ENCODE results near the gene IDNK.

Gene IDNK

GRCh38 chr9:83629433-83630104 is 6.6 kb downstream of the IDNK start:
- no peak for DNase-seq
- in situ Hi-C loops (cut with HindIII; ENCODE audit: low pct_ligation_motif_present, low pct_unique_long_range_greater_than_20kb, low sequenced_read_pairs): no loop called here

DNA sequence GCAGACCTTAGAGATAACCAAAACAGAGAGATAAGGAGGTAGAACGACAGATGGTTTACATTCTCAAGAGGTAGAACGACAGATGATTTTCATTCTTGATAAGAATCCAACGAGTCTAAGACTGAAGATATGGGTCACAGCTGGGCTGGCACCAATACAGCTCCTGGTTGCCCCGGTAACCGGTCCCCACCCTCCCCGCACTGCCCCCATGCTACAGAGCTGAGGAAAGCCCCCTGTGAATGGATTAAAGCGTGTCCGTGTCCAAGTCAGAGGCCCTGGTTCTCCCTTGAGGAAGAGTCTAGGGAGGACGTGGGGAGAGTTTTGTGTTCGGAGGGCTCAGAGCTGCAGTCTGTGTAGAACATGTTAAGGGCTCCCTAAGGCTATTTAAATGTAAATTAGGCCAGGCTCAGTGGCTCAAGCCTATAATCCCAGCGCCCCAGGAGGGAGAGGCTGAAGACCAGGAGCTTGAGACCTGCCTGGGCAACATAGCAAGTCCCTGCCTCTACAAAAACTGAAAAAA is 8.1 kb downstream of the IDNK start:
- no peak for DNase-seq
- in situ Hi-C loops (cut with HindIII; ENCODE audit: low pct_ligation_motif_present, low pct_unique_long_range_greater_than_20kb, low sequenced_read_pairs): no loop called here

GRCh38 chr9:83633255-83633654 is 10.3 kb downstream of the IDNK start:
- DNase-seq: no peak
- in situ Hi-C loops (cut with HindIII; ENCODE audit: low pct_ligation_motif_present, low pct_unique_long_range_greater_than_20kb, low sequenced_read_pairs): no loop called here

GRCh38 chr9:83633676-83634075 is 10.7 kb downstream of the IDNK start:
- peak; percentile 38 for DNase-seq
- in situ Hi-C loops (cut with HindIII; ENCODE audit: low pct_ligation_motif_present, low pct_unique_long_range_greater_than_20kb, low sequenced_read_pairs): no loop called here

DNA sequence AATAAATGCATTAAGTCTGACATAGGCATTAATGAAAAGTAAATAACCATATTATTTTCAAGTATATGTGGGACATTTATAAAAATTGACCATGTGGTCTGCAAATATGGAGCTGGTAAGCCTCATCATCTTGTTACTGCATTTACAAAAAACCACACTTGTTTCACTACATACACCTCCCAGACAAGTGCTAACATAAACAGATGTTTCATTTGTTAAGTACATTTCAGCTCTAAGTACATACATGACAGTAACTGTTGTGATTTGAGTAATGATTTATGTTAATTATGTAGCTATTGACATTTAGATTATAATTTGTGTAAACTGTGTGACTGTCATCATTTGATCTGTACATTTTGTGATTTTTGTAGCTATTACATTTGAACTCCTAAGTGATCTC is 13.9 kb downstream of the IDNK start:
- DNase-seq: no peak
- in situ Hi-C loops (cut with HindIII; ENCODE audit: low pct_ligation_motif_present, low pct_unique_long_range_greater_than_20kb, low sequenced_read_pairs): no loop called here

DNA sequence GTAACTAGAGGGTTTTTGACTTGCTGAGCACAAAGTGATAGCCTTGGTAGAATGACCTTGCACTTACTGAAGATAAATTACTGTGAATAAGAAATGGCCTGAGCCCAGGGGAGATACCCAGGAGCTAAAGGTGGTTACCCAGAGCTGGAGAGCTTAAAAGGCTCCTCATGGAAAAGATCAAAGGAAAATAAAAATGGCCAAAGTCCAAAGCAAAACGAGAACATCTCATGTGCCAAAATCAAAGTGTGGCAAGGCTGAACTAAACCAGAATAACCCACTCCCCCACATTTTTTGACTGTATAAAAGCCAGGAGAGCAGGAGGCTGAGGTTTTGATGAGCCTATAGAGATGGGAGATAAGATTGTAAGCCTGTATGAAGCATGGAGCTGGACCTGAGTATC is 14.4 kb downstream of the IDNK start:
- in situ Hi-C loops (cut with HindIII; ENCODE audit: low pct_ligation_motif_present, low pct_unique_long_range_greater_than_20kb, low sequenced_read_pairs): no loop called here

DNA sequence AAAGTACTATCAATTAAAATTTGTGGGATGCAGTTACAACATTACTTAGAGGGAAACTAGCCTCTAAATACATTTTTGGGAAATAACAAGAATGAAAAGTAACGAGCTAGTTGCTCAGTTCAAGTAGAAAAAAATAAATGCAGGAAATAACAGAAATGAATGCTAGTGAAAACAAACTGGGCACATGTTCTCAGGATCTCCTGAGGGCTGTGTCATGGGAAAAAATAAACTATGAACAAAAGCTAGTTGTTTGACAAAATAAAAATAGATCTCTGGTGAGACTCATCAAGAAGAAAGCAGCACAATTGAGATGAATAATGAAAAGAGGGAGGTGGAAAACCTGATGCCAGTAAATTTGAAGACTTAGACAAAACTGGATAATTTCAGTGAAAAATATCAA is 16.3 kb downstream of the IDNK start:
- in situ Hi-C loops (cut with HindIII; ENCODE audit: low pct_ligation_motif_present, low pct_unique_long_range_greater_than_20kb, low sequenced_read_pairs): no loop called here
- DNase-seq: no peak

More for the DNA sequence above, 14.4 kb downstream of the IDNK start:
- DNase-seq: no peak

- DNase-seq: no peak
- in situ Hi-C loops (cut with HindIII; ENCODE audit: low pct_ligation_motif_present, low pct_unique_long_range_greater_than_20kb, low sequenced_read_pairs): no loop called here
These were observed 19.9 kb downstream of the IDNK start for GRCh38 chr9:83642793-83643192.

GRCh38 chr9:83646500-83647239 is 23.7 kb downstream of the IDNK start:
- in situ Hi-C loops (cut with HindIII; ENCODE audit: low pct_ligation_motif_present, low pct_unique_long_range_greater_than_20kb, low sequenced_read_pairs): no loop called here
- DNase-seq: no peak

DNA sequence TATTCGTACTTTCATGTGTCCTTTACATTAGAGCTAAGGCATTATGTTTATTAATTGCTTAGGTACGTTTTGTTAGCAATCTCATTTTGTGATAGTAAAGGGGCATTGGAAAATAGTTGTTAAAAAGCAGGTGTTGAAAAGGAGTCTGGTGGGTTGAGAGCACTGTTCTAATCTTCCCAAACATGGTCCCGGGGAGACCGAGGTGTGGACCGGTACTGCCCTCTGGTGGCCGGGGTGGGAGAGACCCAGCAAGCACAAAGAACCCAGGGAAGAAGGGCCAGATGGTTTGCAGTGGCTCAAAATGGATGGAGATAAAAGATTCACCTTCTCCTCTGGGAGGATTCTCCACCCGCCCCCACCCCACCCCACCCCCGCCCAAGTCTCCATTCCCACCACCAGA is 26.1 kb downstream of the IDNK start:
- DNase-seq: peak; percentile 53
- in situ Hi-C loops (cut with HindIII; ENCODE audit: low pct_ligation_motif_present, low pct_unique_long_range_greater_than_20kb, low sequenced_read_pairs): no loop called here

DNA sequence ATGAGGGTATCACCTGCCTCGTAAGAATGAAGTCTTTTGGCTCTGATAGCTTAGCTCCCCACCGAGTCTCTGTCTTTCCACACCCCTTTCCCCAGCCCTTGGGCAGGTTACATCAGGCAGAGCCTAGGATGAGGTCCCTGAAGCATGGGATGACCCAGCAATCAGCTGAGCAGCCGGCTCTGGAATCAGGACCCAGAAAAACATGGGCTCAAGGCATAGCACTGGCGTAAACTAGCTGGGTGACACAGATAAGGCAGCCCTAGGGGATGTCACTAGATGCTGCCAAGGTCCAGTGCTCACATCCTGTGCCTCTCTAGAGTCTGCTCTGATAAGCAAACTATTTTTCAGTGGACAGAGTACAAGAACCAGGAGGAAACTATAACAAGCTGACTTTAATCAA is 26.6 kb downstream of the IDNK start:
- in situ Hi-C loops (cut with HindIII; ENCODE audit: low pct_ligation_motif_present, low pct_unique_long_range_greater_than_20kb, low sequenced_read_pairs): no loop called here
- DNase-seq: no peak

DNA sequence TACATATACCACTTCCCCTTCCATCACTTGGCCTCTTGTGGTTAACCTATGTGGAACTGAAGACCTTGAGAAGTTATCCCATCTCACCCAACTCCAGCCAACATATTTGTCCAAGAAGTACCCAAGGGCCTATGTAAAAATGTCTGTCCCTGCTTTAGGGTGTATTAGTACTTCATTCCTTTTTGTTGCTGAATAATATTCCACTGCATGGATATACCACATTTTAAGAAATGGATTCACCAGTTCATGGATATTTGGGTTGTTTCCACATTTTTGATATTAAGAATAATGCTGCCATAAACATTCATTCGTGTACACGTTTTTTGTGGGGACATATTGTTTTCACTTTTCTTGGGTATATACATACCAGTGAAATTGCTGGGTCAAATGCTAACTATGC is 28.6 kb downstream of the IDNK start:
- in situ Hi-C loops (cut with HindIII; ENCODE audit: low pct_ligation_motif_present, low pct_unique_long_range_greater_than_20kb, low sequenced_read_pairs): no loop called here
- no peak for DNase-seq

GRCh38 chr9:83652433-83652832 is 29.5 kb downstream of the IDNK start:
- no peak for DNase-seq
- in situ Hi-C loops (cut with HindIII; ENCODE audit: low pct_ligation_motif_present, low pct_unique_long_range_greater_than_20kb, low sequenced_read_pairs): no loop called here

DNA sequence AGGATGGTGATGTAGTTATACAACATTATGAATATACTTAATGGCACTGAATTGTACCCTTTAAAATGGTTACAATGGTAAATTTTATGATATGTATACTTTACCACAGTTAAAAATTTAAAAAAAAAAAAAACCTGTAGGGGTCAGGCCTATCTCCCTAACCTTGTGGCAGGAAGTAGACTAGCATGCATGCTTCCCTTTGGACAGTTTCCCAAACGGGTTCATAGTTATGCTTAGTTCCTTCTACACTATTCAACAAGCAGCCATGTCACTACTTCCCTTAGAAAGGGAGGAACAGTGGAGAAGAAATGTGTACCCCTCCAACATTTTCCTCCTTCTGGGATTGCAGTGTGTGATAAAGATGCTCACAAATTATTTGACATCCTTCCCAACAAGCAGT is 32.5 kb downstream of the IDNK start:
- in situ Hi-C loops (cut with HindIII; ENCODE audit: low pct_ligation_motif_present, low pct_unique_long_range_greater_than_20kb, low sequenced_read_pairs): no loop called here
- DNase-seq: no peak

DNA sequence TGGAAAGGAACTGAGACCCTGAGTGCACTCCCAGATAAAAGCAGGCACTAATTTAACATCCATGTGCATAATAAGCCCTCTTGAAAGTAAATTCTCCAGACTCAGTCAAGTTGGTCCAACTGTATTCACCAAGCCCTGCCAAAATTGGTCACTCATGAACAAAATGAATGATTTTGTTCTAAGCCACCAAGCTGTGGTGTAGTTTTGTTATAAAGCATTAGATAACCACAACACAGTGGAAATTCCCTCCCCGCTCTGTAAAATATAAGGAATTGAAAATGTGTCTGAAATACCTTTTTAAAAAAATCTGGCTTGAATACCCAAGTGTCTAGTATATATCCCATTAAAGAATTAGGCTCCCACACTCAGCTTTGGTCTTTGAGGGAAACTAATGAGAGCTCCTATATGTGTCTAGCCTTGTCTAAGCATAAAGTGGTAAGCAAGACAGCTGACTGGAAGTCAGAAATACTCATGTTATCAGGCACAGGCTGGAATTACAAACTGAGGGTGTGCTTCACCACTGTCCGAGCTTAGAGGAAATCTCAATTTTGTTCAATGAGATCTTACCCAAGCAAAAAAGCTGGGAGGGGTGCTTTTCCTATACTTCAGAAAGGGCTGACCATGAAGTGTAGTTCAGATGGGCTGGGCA is 33.2 kb downstream of the IDNK start:
- in situ Hi-C loops (cut with HindIII; ENCODE audit: low pct_ligation_motif_present, low pct_unique_long_range_greater_than_20kb, low sequenced_read_pairs): no loop called here
- no peak for DNase-seq

DNA sequence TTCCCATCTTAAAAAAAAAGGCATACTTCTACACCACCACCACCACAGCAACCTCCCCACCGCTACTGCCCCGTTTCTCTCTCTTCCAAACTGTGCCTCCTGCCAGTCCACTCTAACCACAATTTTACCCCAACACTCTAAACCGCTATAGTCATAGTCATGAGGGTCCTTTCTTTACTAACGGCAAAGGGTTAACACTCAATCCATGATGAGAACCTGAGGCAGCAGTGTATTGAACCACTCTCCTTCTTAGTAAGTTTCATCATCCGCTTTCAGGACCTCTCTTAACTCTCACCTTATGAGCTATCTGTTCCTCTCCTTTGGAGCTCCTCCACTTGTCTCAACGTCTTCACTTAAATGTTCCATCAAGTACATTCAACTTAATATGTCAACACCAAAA is 34.0 kb downstream of the IDNK start:
- in situ Hi-C loops (cut with HindIII; ENCODE audit: low pct_ligation_motif_present, low pct_unique_long_range_greater_than_20kb, low sequenced_read_pairs): no loop called here
- no peak for DNase-seq

GRCh38 chr9:83662933-83663332 is 40.0 kb downstream of the IDNK start:
- DNase-seq: no peak
- in situ Hi-C loops (cut with HindIII; ENCODE audit: low pct_ligation_motif_present, low pct_unique_long_range_greater_than_20kb, low sequenced_read_pairs): no loop called here

DNA sequence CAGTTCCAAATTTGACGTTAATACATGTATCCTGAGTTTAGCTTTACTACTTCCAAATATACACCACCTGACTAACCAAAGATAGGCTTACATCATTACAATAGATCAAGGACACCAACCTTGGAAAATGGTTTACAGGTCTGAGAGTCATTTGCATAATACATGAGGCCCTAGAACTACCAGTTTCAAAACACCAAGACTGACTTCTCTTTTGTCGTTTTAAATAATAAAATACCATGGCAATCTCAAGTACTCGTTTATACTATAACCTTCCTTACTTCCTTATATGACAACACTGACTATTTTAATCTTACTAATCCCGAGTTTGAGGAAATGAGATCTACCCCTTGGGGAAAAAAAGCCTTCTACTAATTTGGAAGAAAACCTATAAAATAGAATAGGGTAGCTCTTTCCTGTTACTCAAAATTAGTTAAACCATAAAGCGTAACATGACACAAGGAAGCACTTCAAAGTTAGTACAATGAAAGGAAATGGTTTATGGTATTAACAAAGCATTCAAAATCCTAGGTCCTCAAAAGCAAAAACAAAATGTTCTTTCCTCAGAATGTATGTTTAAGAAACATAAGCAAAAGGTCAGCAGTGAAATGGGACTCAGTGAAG is 42.7 kb downstream of the IDNK start:
- no peak for DNase-seq
- in situ Hi-C loops (cut with HindIII; ENCODE audit: low pct_ligation_motif_present, low pct_unique_long_range_greater_than_20kb, low sequenced_read_pairs): no loop called here

DNA sequence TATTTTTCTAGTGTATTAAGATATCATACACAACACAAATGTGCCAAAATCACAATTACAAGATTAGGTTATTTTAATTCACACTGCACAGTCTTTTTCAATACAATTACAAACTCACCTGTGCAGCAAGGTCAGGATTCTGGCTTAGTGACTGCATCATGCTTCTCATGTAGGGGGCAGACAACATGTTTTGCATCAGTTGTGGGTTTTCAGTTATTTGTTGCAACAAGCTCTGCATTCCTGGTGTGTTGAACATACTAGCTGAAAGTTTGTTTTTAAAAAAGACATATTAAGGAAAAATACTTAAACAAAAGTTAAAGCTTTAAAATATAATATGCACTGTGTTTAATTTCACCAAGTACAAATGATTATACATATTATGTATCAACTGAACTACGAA is 46.1 kb downstream of the IDNK start:
- no peak for DNase-seq
- in situ Hi-C loops (cut with HindIII; ENCODE audit: low pct_ligation_motif_present, low pct_unique_long_range_greater_than_20kb, low sequenced_read_pairs): no loop called here
